Hepatocyte (in vitro differentiated cells): ENCODE data around the gene HOXB3. TPM values are rescaled to one million over a fixed set of nuclear protein-coding genes. Genes with fewer than 3 reads are reported as not detected.

Source experiments
- DNase-seq: peaks from one replicate; pipeline ENCODE4 v3.0.0-alpha.2; 2016; ENCODE audit warnings: low spot score
- H2AFZ ChIP-seq: fragments of 200-600 bp; sonication (generic); 2 replicates; pipeline ENCODE4 v1.6.0; 2016; ENCODE audit warnings: antibody characterized with exemption, mild to moderate bottlenecking
- H3K27ac ChIP-seq: fragments of 200-600 bp; sonication (generic); 2 replicates; pipeline ENCODE4 v1.5.1; 2016; ENCODE audit warnings: mild to moderate bottlenecking
- H3K27me3 ChIP-seq: fragments of 200-600 bp; sonication (generic); 2 replicates; pipeline ENCODE4 v1.6.1; 2016
- H3K36me3 ChIP-seq: fragments of 200-600 bp; sonication (generic); replicated peaks from 2 replicates; pipeline ENCODE4 v1.5.1; 2016; ENCODE audit warnings: low read depth; ENCODE audit not compliant: insufficient read depth
- H3K4me1 ChIP-seq: fragments of 200-600 bp; sonication (generic); 2 replicates; pipeline ENCODE4 v1.5.1; 2016; ENCODE audit warnings: mild to moderate bottlenecking, moderate library complexity; ENCODE audit not compliant: insufficient read depth
- H3K4me2 ChIP-seq: fragments of 200-600 bp; sonication (generic); 2 replicates; pipeline ENCODE4 v1.6.0; 2016
- H3K4me3 ChIP-seq: fragments of 200-600 bp; sonication (generic); 2 replicates; pipeline ENCODE4 v1.5.1; 2016; ENCODE audit warnings: mild to moderate bottlenecking
- H3K79me2 ChIP-seq: fragments of 200-600 bp; sonication (generic); 2 replicates; pipeline ENCODE4 v1.6.0; 2017; ENCODE audit warnings: mild to moderate bottlenecking
- H3K9me2 ChIP-seq: fragments of 200-600 bp; sonication (generic); replicated peaks from 2 replicates; pipeline ENCODE4 v1.6.0; 2017; ENCODE audit warnings: mild to moderate bottlenecking; ENCODE audit not compliant: insufficient read depth
- H3K9me3 ChIP-seq: fragments of 200-600 bp; sonication (generic); 2 replicates; pipeline ENCODE4 v1.5.1; 2016; ENCODE audit warnings: low read depth, mild to moderate bottlenecking
- H4K20me1 ChIP-seq: fragments of 200-600 bp; sonication (generic); 2 replicates; pipeline ENCODE4 v1.6.0; 2016; ENCODE audit warnings: mild to moderate bottlenecking; ENCODE audit not compliant: insufficient read depth, poor library complexity, severe bottlenecking
- CTCF ChIP-seq: fragments of 200-600 bp; sonication (generic); IDR thresholded peaks from 2 replicates; pipeline ENCODE4 v1.5.1; 2016; ENCODE audit warnings: antibody characterized with exemption, mild to moderate bottlenecking; ENCODE audit not compliant: poor library complexity
- EZH2 ChIP-seq: fragments of 200-600 bp; sonication (generic); IDR thresholded peaks from 2 replicates; pipeline ENCODE4 v1.6.1; 2016; ENCODE audit warnings: antibody characterized with exemption, mild to moderate bottlenecking, borderline replicate concordance
- EZH2phosphoT487 ChIP-seq: fragments of 200-600 bp; sonication (generic); IDR thresholded peaks from one replicate; pipeline ENCODE4 v1.6.1; 2018; ENCODE audit warnings: antibody characterized with exemption, mild to moderate bottlenecking, low read depth, moderate library complexity; ENCODE audit not compliant: unreplicated experiment, severe bottlenecking
- WGBS: methylation state at CpG from one replicate; pipeline ENCODE4 v1.1.6; 2016; ENCODE audit warnings: low lambda C conversion rate; ENCODE audit errors: missing lambda C conversion rate; 5-methylcytosine and 5-hydroxymethylcytosine counted together
- polyA plus RNA-seq: library from polyadenylated mRNA; unstranded; fragments of >200 nt; fragmentation: Nextera tagmentation; extraction: Ambion mirVana; gene quantifications from 2 replicates; pipeline ENCODE4 v1.2.1, GENCODE V29; 2016
- total RNA-seq: library from RNA; depleted of rRNA; stranded (reverse); fragments of >200 nt; gene quantifications from 2 replicates; pipeline ENCODE4 v1.2.3, GENCODE V29; 2014

Gene HOXB3
- total and polyA plus RNA-seq, 2 experiments from 2014 or later = 1.8 to 5.9 TPM

GRCh38 chr17:48617471-48618255, 27.6 kb upstream of the HOXB3 start:
- Histone ChIP-seq H3K4me2 (peak overlapping the region; percentile 28), H3K9me2 (no peaks in the 10 kb centered on the region), H3K9me3 (no peaks in the 10 kb centered on the region), H4K20me1 (no peaks in the 10 kb centered on the region), H3K79me2 (no peaks in the 10 kb centered on the region), H3K27me3 (peaks cover 94% of the 10 kb centered on the region), H3K36me3 (no peaks in the 10 kb centered on the region), H3K27ac (no peak overlapping the region), H3K4me1 (peaks cover 6% of the 10 kb centered on the region), H2AFZ (no peak overlapping the region), H3K4me3 (no peak overlapping the region)
- WGBS = 10% methylated on average over 39 of the region's 43 CpGs
- peak; percentile 66 for TF ChIP-seq EZH2
- peak; percentile 28 for TF ChIP-seq EZH2phosphoT487
- TF ChIP-seq CTCF = no peak
- DNase-seq = no peak

- TF ChIP-seq CTCF = no peak
- peak; percentile 33 for TF ChIP-seq EZH2phosphoT487
- H3K4me1 ChIP-seq = peaks cover 6% of the 10 kb centered on the region
- no peaks in the 10 kb centered on the region for H4K20me1 ChIP-seq
- no peaks in the 10 kb centered on the region for H3K9me3 ChIP-seq
- 20% methylated on average over 15 of the region's 15 CpGs for WGBS
- no peak overlapping the region for H3K27ac ChIP-seq
- peak overlapping the region; percentile 28 for H3K4me2 ChIP-seq
- no peaks in the 10 kb centered on the region for H3K79me2 ChIP-seq
- no peak for DNase-seq
- H3K36me3 ChIP-seq = no peaks in the 10 kb centered on the region
- no peak overlapping the region for H3K4me3 ChIP-seq
- H2AFZ ChIP-seq = no peak overlapping the region
- no peaks in the 10 kb centered on the region for H3K9me2 ChIP-seq
- H3K27me3 ChIP-seq = peaks cover 94% of the 10 kb centered on the region
Observed at GRCh38 chr17:48616717-48617470, 26.9 kb upstream of the HOXB3 start.

- Histone ChIP-seq H3K4me2 (peak overlapping the region; percentile 78), H2AFZ (no peak overlapping the region), H3K9me2 (no peaks in the 10 kb centered on the region), H3K4me3 (no peak overlapping the region), H3K4me1 (peaks cover 6% of the 10 kb centered on the region), H3K36me3 (no peaks in the 10 kb centered on the region), H3K79me2 (no peaks in the 10 kb centered on the region), H3K9me3 (no peaks in the 10 kb centered on the region), H3K27ac (no peak overlapping the region), H3K27me3 (peaks cover 94% of the 10 kb centered on the region), H4K20me1 (no peaks in the 10 kb centered on the region)
- WGBS = 20% methylated on average over 17 of the region's 17 CpGs
- TF ChIP-seq EZH2phosphoT487 (peak; percentile 30), EZH2 (no peak), CTCF (no peak)
- no peak for DNase-seq
Observed at GRCh38 chr17:48615963-48616716, 26.1 kb upstream of the HOXB3 start.
